HEK293T (cell line): ENCODE measurements around the gene PCK1.

Experiments used
- FOXA1 ChIP-seq: fragments of 450-650 bp; IDR thresholded peaks from 2 replicates; pipeline ENCODE4 v1.6.1; 2016; ENCODE audit warnings: mild to moderate bottlenecking
- FOXM1 ChIP-seq: fragments of 450-650 bp; IDR thresholded peaks from 2 replicates; pipeline ENCODE4 v1.6.1; 2017; ENCODE audit warnings: mild to moderate bottlenecking, borderline replicate concordance
- NFRKB ChIP-seq: fragments of 450-650 bp; IDR thresholded peaks from 2 replicates; pipeline ENCODE4 v1.6.1; 2016; ENCODE audit warnings: mild to moderate bottlenecking, moderate library complexity
- PKNOX1 ChIP-seq: fragments of 450-650 bp; IDR thresholded peaks from 2 replicates; pipeline ENCODE4 v1.6.1; 2016
- SP1 ChIP-seq: fragments of 450-650 bp; IDR thresholded peaks from 2 replicates; pipeline ENCODE4 v1.6.1; 2017
- SUZ12 ChIP-seq: fragments of 450-650 bp; IDR thresholded peaks from 2 replicates; pipeline ENCODE4 v1.6.1; 2016; ENCODE audit warnings: mild to moderate bottlenecking

DNA sequence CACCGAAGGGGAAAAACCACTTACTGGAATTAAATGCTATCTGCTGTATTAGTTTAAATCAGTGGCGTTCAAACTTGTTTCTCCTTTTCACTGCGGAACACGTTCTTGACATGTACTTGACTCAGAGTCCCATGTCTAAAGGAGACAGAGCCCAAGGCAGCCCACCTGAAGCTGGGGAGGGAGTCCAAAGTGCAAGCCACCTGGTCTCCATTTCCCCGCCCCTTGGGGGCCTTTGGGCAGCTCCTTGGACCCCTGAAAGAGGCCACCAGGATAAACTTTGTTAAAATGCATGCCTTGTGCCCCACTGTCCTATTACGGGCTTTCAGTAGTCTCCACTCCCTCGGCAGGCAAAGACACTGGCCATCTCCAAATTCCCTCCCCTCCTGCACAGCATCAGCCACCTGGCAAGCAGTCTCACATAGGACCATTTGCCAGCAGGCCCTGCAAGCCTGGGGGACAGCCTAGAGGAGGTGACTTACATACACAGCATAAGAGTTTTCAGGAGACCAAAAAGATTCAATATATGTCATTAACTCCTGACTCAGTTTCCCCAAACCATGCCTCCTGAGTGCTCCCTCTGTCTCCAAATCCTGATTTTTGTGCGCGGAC is 6.7 kb downstream of the PCK1 start:
- TF ChIP-seq SUZ12 (no peak), NFRKB (no peak), FOXA1 (no peak), SP1 (no peak), PKNOX1 (no peak), FOXM1 (no peak)
